Endodermal cell (in vitro differentiated cells): ENCODE measurements around the gene CROCC2. TPM values are rescaled to one million over a fixed set of nuclear protein-coding genes. Genes with fewer than 3 reads are reported as not detected.

Source experiments
- DNase-seq: peaks from one replicate; pipeline ENCODE4 v3.0.0-alpha.2; 2017
- H3K27ac ChIP-seq: 2 replicates; pipeline ENCODE4 v1.5.1; 2013; ENCODE audit warnings: mild to moderate bottlenecking, low read depth, low read length, moderate library complexity
- H3K27me3 ChIP-seq: 2 replicates; pipeline ENCODE4 v1.6.1; 2013; ENCODE audit warnings: mild to moderate bottlenecking, low read length, moderate library complexity; ENCODE audit not compliant: insufficient read depth, control insufficient read depth, poor library complexity, severe bottlenecking
- H3K36me3 ChIP-seq: 2 replicates; pipeline ENCODE4 v1.7.0; 2013; ENCODE audit warnings: mild to moderate bottlenecking, low read length, moderate library complexity; ENCODE audit not compliant: control insufficient read depth, insufficient read depth
- H3K4me1 ChIP-seq: one replicate; pipeline ENCODE4 v1.7.0; 2013; ENCODE audit warnings: low read length; ENCODE audit not compliant: control insufficient read depth, insufficient read depth
- H3K4me3 ChIP-seq: 2 replicates; pipeline ENCODE4 v1.5.1; 2013; ENCODE audit warnings: mild to moderate bottlenecking, low read length, moderate library complexity
- H3K9ac ChIP-seq: 2 replicates; pipeline ENCODE4 v1.6.1; 2013; ENCODE audit warnings: mild to moderate bottlenecking, low read length, moderate library complexity; ENCODE audit not compliant: poor library complexity, severe bottlenecking; ENCODE audit errors: extremely low read depth
- H3K9me3 ChIP-seq: 2 replicates; pipeline ENCODE4 v1.6.1; 2013; ENCODE audit warnings: mild to moderate bottlenecking, low read length, moderate library complexity; ENCODE audit not compliant: control insufficient read depth
- H3K27ac Mint-ChIP-seq: 2 replicates; pipeline ENCODE4 v1.8.0; 2020; ENCODE audit warnings: mixed read lengths
- H3K27me3 Mint-ChIP-seq: 2 replicates; pipeline ENCODE4 v1.8.0; 2021; ENCODE audit warnings: mild to moderate bottlenecking, mixed read lengths; ENCODE audit not compliant: insufficient read depth
- H3K36me3 Mint-ChIP-seq: 2 replicates; pipeline ENCODE4 v1.8.0; 2020; ENCODE audit warnings: low read depth, mixed read lengths
- H3K4me1 Mint-ChIP-seq: 2 replicates; pipeline ENCODE4 v1.8.0; 2020; ENCODE audit warnings: mixed read lengths
- H3K4me3 Mint-ChIP-seq: 2 replicates; pipeline ENCODE4 v1.8.0; 2020; ENCODE audit warnings: mild to moderate bottlenecking, moderate library complexity, mixed read lengths
- H3K9me3 Mint-ChIP-seq: 2 replicates; pipeline ENCODE4 v1.8.0; 2020; ENCODE audit warnings: mild to moderate bottlenecking, mixed read lengths
- WGBS, 2 experiments: methylation state at CpG; one replicate each; pipeline versions ENCODE4 v1.1.5 to v1.1.7; 2013; ENCODE audit warnings: missing lambda C conversion rate in 2 of 2, mixed read lengths in 1 of 2; ENCODE audit not compliant: insufficient coverage in 1 of 2, insufficient read length in 1 of 2; 5-methylcytosine and 5-hydroxymethylcytosine counted together
- total RNA-seq, 2 donors: library from RNA; stranded (reverse); fragmentation: NEBNext Ultra II Directional in 1 of 2; extraction: Animal tissue kit (Norgen Biotek cat#: 25700) in 1 of 2; gene quantifications; 2 replicates in 1 of 2; 3 replicates in 1 of 2; pipeline ENCODE4 v1.2.1, GENCODE V29; 2021
- TF ChIP-seq, protein P1 (sequence below): fragments of 200-600 bp; sonication (generic); conservative IDR thresholded peaks from 2 replicates; pipeline ENCODE4 v1.5.0; 2021; ENCODE audit warnings: antibody characterized with exemption, mild to moderate bottlenecking

CROCC2 gene
- total RNA-seq, 2 donors from 2014 or later = not detected

GRCh38 chr2:241020201-241020600, 114.1 kb downstream of the CROCC2 start:
- no peak for DNase-seq
- Histone ChIP-seq H3K9me3 (peaks cover under 1% of the 10 kb centered on the region), H3K27me3 (no peaks in the 10 kb centered on the region), H3K9ac (no peak overlapping the region), H3K4me3 (no peak overlapping the region), H3K27ac (no peak overlapping the region), H3K36me3 (no peaks in the 10 kb centered on the region), H3K4me1 (no peaks in the 10 kb centered on the region)
- Mint-ChIP-seq H3K27ac (no peak overlapping the region), H3K4me1 (no peaks in the 10 kb centered on the region), H3K9me3 (peaks cover 16% of the 10 kb centered on the region), H3K4me3 (no peak overlapping the region), H3K36me3 (peaks cover 2% of the 10 kb centered on the region), H3K27me3 (no peaks in the 10 kb centered on the region)
- TF ChIP-seq, protein P1, sequence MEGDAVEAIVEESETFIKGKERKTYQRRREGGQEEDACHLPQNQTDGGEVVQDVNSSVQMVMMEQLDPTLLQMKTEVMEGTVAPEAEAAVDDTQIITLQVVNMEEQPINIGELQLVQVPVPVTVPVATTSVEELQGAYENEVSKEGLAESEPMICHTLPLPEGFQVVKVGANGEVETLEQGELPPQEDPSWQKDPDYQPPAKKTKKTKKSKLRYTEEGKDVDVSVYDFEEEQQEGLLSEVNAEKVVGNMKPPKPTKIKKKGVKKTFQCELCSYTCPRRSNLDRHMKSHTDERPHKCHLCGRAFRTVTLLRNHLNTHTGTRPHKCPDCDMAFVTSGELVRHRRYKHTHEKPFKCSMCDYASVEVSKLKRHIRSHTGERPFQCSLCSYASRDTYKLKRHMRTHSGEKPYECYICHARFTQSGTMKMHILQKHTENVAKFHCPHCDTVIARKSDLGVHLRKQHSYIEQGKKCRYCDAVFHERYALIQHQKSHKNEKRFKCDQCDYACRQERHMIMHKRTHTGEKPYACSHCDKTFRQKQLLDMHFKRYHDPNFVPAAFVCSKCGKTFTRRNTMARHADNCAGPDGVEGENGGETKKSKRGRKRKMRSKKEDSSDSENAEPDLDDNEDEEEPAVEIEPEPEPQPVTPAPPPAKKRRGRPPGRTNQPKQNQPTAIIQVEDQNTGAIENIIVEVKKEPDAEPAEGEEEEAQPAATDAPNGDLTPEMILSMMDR = no peak
- WGBS, 2 experiments = 91 to 95% methylated on average over 8 to 10 of the region's 10 CpGs

DNA sequence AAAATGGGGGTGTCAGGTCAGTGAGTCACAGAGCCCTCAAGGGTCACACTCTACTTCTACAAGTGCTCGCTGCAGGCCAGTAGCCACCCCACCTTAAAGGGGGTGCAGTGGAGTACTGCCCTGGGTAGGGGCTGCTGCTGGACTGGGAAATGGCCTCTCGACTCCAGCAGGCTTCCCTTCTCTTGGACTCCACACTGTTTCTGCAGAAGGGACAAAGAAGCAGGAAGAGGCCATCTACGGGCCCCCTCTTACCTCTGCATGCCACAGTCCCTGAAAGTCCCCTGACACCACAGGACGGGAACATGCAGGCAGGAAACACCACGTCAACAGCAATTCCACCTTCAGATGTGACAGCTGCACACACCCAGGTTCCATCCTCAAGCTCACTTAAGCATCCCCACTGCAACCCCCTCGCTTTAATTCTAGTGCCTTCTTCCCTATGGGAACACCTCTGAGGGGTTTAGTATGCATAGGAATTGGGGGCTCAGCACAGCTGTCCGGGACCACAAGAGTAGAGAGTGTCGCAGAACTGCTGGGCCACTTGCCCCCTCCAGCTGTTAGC, 114.6 kb downstream of the CROCC2 start:
- WGBS, 2 experiments = 92 to 100% methylated on average over 2 to 8 of the region's 8 CpGs
- peaks cover 4% of the 10 kb centered on the region for H3K36me3 Mint-ChIP-seq
- H3K4me1 Mint-ChIP-seq = no peaks in the 10 kb centered on the region
- DNase-seq = no peak
- Histone ChIP-seq H3K27ac (no peak overlapping the region), H3K9me3 (peaks cover 6% of the 10 kb centered on the region), H3K4me3 (no peak overlapping the region), H3K9ac (no peak overlapping the region), H3K27me3 (no peaks in the 10 kb centered on the region), H3K36me3 (no peaks in the 10 kb centered on the region), H3K4me1 (no peaks in the 10 kb centered on the region)
- no peak overlapping the region for H3K27ac Mint-ChIP-seq
- no peak overlapping the region for H3K4me3 Mint-ChIP-seq
- no peaks in the 10 kb centered on the region for H3K27me3 Mint-ChIP-seq
- TF ChIP-seq, protein P1 = no peak
- peaks cover 20% of the 10 kb centered on the region for H3K9me3 Mint-ChIP-seq

GRCh38 chr2:241025639-241026038, 119.5 kb downstream of the CROCC2 start:
- Mint-ChIP-seq H3K36me3 (peaks cover 8% of the 10 kb centered on the region), H3K27ac (no peak overlapping the region), H3K27me3 (no peaks in the 10 kb centered on the region), H3K4me3 (no peak overlapping the region), H3K4me1 (no peaks in the 10 kb centered on the region), H3K9me3 (peaks cover 44% of the 10 kb centered on the region)
- Histone ChIP-seq H3K27me3 (no peaks in the 10 kb centered on the region), H3K9me3 (peaks cover 20% of the 10 kb centered on the region), H3K27ac (no peak overlapping the region), H3K4me1 (no peaks in the 10 kb centered on the region), H3K9ac (no peak overlapping the region), H3K36me3 (no peaks in the 10 kb centered on the region), H3K4me3 (no peak overlapping the region)
- TF ChIP-seq, protein P1 = no peak
- DNase-seq = no peak
- WGBS, 2 experiments = 41 to 42% methylated on average over 1 of the region's 1 CpG
